Chondrocyte (in vitro differentiated cells): Measurements from ENCODE around the gene U2AF2. TPM values are rescaled to one million over a fixed set of nuclear protein-coding genes. Genes with fewer than 3 reads are reported as not detected.

ENCODE experiments used
- DNase-seq: peaks from one replicate; pipeline ENCODE4 v3.0.0; 2021; ENCODE audit warnings: mixed read lengths, low spot score
- H3K27ac Mint-ChIP-seq: one replicate; pipeline ENCODE4 v1.8.0; 2021; ENCODE audit warnings: mild to moderate bottlenecking, moderate library complexity, mixed read lengths; ENCODE audit not compliant: unreplicated experiment
- H3K27me3 Mint-ChIP-seq: 2 replicates; pipeline ENCODE4 v1.8.0; 2021; ENCODE audit warnings: low read depth, mixed read lengths
- H3K36me3 Mint-ChIP-seq: 2 replicates; pipeline ENCODE4 v1.8.0; 2021; ENCODE audit warnings: low read depth, mixed read lengths
- H3K4me1 Mint-ChIP-seq: 2 replicates; pipeline ENCODE4 v1.8.0; 2021; ENCODE audit warnings: low read depth, mild to moderate bottlenecking, mixed read lengths
- H3K4me3 Mint-ChIP-seq: one replicate; pipeline ENCODE4 v1.8.0; 2021; ENCODE audit warnings: mild to moderate bottlenecking, moderate library complexity, mixed read lengths; ENCODE audit not compliant: unreplicated experiment
- H3K9me3 Mint-ChIP-seq: 2 replicates; pipeline ENCODE4 v1.8.0; 2021; ENCODE audit warnings: low read depth, mixed read lengths
- CTCF ChIP-seq: fragments of 200-600 bp; sonication (generic); IDR thresholded peaks from 2 replicates; pipeline ENCODE4 v1.5.0; 2021; ENCODE audit warnings: antibody characterized with exemption, mild to moderate bottlenecking, moderate library complexity
- total RNA-seq: library from RNA; stranded (reverse); gene quantifications from 3 replicates; pipeline ENCODE4 v1.2.1, GENCODE V29; 2021

The U2AF2 gene
- total RNA-seq, 1 donor from 2014 or later: 129 TPM

- H3K36me3 Mint-ChIP-seq: peaks cover 8% of the 10 kb centered on the region
These were observed 6.1 kb upstream of the U2AF2 start for GRCh38 chr19:55648585-55649267.

GRCh38 chr19:55649268-55650125 is 5.3 kb upstream of the U2AF2 start:
- H3K9me3 Mint-ChIP-seq: no peaks in the 10 kb centered on the region
- H3K27ac Mint-ChIP-seq: peak overlapping the region; percentile 77
- H3K4me1 Mint-ChIP-seq: peaks cover 45% of the 10 kb centered on the region
- TF ChIP-seq CTCF: no peak
- peaks cover 8% of the 10 kb centered on the region for H3K36me3 Mint-ChIP-seq
- H3K4me3 Mint-ChIP-seq: peak overlapping the region; percentile 81
- peak; percentile 74 for DNase-seq
- H3K27me3 Mint-ChIP-seq: no peaks in the 10 kb centered on the region

More at GRCh38 chr19:55648585-55649267, 6.1 kb upstream of the U2AF2 start:
- H3K27ac Mint-ChIP-seq: peak overlapping the region; percentile 41
- no peak for TF ChIP-seq CTCF
- H3K9me3 Mint-ChIP-seq: no peaks in the 10 kb centered on the region
- peak; percentile 87 for DNase-seq
- H3K27me3 Mint-ChIP-seq: no peaks in the 10 kb centered on the region
- H3K4me1 Mint-ChIP-seq: peaks cover 53% of the 10 kb centered on the region
- H3K4me3 Mint-ChIP-seq: peak overlapping the region; percentile 81

GRCh38 chr19:55650126-55650557 is 4.7 kb upstream of the U2AF2 start:
- H3K4me1 Mint-ChIP-seq: peaks cover 43% of the 10 kb centered on the region
- H3K27ac Mint-ChIP-seq: peak overlapping the region; percentile 77
- no peaks in the 10 kb centered on the region for H3K27me3 Mint-ChIP-seq
- no peaks in the 10 kb centered on the region for H3K9me3 Mint-ChIP-seq
- TF ChIP-seq CTCF: no peak
- no peak overlapping the region for H3K4me3 Mint-ChIP-seq
- H3K36me3 Mint-ChIP-seq: peaks cover 7% of the 10 kb centered on the region
- no peak for DNase-seq

- Mint-ChIP-seq H3K27ac (peak overlapping the region; percentile 33), H3K4me1 (peaks cover 38% of the 10 kb centered on the region), H3K27me3 (no peaks in the 10 kb centered on the region), H3K36me3 (peaks cover 3% of the 10 kb centered on the region), H3K4me3 (no peak overlapping the region), H3K9me3 (no peaks in the 10 kb centered on the region)
- TF ChIP-seq CTCF: no peak
- peak; percentile 92 for DNase-seq
These were observed 4.1 kb upstream of the U2AF2 start for GRCh38 chr19:55650602-55651230.

- no peak for TF ChIP-seq CTCF
- no peaks in the 10 kb centered on the region for H3K9me3 Mint-ChIP-seq
- no peak overlapping the region for H3K27ac Mint-ChIP-seq
- H3K4me1 Mint-ChIP-seq: peaks cover 42% of the 10 kb centered on the region
- H3K4me3 Mint-ChIP-seq: no peak overlapping the region
- H3K36me3 Mint-ChIP-seq: peaks cover 3% of the 10 kb centered on the region
- no peaks in the 10 kb centered on the region for H3K27me3 Mint-ChIP-seq
- DNase-seq: peak; percentile 83
These were observed 3.6 kb upstream of the U2AF2 start for GRCh38 chr19:55651236-55651635.
